Raji (cell line): ENCODE results near the gene DCTD.

Experiments
- POLR2A ChIP-seq: IDR thresholded peaks from 2 replicates; pipeline ENCODE4 v1.6.1; 2011; ENCODE audit warnings: low read depth, low read length, control low read depth; ENCODE audit not compliant: insufficient read depth

The DCTD gene

GRCh38 chr4:182925298-182925757, 8.1 kb upstream of the DCTD start:
- TF ChIP-seq POLR2A, result no peak

- no peak for TF ChIP-seq POLR2A
Measured at GRCh38 chr4:182924497-182924896, 7.3 kb upstream of the DCTD start.

DNA sequence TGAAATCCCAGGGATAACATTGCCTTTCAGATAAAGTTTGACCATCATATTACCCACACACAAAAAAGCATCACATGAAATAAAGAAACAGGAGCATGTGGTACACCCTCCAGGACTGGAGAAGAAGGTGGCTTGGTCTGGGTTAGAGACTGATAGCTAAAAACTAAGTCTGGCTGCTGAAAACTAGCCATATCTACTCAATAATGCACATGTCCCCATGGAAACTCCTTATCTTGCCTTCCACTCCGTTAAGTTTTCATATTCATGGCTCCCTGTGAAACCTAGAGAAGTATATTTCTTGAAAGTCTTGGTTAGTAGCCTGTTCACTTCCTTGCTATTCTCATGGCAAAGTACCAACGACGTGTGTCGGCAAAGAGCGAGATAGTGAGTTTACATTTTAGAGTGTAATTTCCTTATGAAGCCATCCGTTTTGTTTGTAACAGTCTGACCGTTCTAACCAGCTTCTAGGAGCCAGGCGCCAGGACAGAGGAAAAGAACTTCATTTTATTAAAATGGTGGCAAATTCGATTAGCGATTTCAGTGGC, 6.7 kb upstream of the DCTD start:
- no peak for TF ChIP-seq POLR2A

DNA sequence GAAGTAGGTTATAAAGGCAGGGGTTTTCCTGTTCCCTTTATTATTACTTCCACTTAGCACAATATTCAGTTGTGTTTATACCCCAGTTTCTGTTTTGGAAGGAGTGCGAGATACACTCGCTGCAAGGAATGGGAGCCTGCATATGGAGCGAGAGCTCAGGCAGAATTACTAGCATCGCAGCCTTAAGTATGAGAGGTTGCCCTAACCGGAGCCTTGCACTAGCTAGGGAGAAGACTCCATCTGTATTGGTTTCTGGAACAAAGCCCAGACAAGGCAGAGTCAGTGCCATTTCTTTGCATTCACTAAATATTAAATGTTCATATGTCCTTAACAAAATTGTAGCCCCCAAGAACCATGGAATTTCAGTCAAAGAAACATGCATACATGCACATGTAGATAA, 6.2 kb upstream of the DCTD start:
- TF ChIP-seq POLR2A, result no peak

GRCh38 chr4:182922501-182923284, 5.5 kb upstream of the DCTD start:
- TF ChIP-seq POLR2A, result no peak

DNA sequence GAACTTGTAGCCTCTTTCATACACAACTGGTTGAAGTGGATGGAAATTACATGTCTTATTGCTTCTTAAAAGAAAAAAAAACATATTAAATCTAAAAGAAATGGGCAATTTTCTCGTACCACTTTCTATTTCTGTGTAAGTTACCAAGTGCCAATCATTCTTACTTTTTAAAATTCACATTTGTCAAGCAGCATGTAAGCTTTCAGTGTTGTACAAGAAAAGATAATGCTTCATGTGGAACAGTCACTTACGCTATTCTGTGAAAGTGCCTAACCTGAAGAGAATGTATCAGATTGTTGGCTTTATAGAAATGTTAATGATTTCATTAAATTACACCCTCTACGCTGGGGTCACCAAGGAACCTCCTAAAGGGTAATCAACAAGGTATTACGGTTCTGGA, 4.4 kb upstream of the DCTD start:
- TF ChIP-seq POLR2A, result no peak

- TF ChIP-seq POLR2A, result no peak
Measured at GRCh38 chr4:182920676-182921075, 3.5 kb upstream of the DCTD start.

GRCh38 chr4:182918791-182919302, 1.7 kb upstream of the DCTD start:
- TF ChIP-seq POLR2A, result no peak

DNA sequence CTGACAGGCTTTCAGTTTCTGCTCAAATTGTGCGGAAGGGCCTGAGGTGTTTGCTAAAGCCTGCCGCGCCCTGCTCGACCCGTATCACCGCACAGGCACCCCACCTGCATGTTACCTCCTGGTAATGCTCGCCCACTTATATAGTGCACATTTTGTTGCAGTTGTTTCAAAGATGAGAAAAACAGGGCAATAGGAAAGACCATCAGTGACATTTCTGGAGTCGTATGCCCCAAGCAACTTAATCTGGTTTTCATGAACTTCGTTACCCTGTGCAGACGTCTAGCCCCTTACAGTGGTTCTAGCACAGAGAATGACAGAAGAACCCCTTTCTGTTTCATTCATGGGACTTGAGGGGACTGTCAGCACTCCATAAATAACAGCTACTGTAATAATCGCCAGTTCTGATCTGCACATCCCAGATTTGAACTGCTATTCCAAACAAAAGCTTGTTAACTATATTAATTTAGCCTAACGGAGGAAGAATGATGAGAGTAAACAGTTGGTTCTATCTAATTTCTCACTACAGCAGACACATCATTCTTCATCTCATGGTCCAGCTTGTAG, 940 bp upstream of the DCTD start:
- no peak for TF ChIP-seq POLR2A

- TF ChIP-seq POLR2A, result no peak
Measured at GRCh38 chr4:182916483-182917181, 554 bp downstream of the DCTD start.

- no peak for TF ChIP-seq POLR2A
Measured at GRCh38 chr4:182914357-182914756, 2.8 kb downstream of the DCTD start.

DNA sequence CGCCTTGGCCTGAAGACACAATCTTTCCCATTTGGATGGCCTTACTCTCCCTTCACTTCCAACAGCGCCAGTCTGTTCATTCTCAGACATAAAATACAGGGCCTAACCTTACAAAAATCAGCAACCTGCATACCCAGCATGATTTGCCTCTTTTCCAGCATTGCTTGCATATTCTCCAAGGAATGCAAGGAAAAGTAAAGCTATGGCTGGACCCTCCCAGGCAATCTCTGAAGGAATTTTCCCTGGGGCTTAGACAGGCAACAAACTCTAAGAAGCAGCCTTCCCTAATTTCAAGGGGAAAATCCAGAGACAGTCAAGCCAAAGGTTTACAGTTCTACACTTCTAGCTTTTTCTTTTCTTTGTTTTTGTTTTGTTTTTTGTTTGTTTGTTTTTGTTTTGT, 3.6 kb downstream of the DCTD start:
- no peak for TF ChIP-seq POLR2A

- no peak for TF ChIP-seq POLR2A
Measured at GRCh38 chr4:182913036-182913435, 4.2 kb downstream of the DCTD start.

DNA sequence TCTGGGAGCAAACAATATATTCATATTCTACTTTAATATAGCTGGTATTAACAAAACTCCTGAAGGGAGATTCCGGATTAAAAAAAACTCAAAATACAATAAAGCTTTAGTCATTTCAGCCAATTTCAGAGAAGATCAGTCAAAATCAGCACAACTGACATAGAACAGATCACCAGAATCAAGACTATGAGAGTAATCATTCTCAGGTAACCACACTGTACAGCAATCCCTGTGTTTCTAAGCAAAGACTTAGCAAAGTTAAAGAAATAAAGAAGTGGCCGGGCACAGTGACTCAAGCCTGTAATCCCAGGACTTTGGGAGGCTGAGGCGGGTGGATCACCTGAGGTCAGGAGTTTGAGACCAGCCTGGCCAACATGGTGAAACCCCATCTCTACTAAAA, 9.1 kb downstream of the DCTD start:
- TF ChIP-seq POLR2A, result no peak

DNA sequence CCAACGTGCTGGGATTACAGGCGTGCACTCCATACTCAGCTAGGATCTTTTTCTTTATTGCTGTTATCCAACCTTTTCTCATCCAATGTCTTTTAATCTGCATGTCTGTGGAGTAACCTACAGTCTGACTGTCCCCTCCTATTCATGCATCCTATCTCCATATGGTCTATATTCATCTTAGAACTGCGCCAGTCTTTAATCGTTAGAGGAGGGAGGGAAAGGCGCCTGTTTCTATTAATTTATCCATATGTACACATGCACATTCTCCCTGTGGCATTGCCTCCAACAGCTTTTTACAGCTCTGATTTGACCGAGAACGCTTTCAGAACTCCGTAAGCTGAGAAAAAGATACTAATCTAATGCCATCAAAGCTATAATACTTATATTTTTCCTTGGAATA, 9.8 kb downstream of the DCTD start:
- TF ChIP-seq POLR2A, result no peak

DNA sequence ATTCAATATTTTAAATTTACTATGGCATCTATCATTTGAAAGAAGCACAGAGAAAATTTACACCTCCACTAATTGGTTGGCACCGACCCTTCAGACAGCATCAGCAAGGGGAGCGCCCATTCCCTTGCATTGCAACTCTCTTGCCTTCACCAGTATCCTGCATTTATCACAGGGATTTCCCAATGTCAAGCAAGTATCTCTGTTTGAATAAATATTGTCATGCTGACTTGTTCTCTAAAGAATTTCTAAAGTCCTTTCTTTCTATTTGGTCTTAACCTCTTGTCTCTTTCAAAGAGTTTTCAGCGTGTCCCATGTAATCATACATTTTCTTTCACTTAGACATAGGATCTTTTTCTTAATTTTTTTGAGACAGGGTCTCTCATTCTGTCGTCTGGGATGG, 10.4 kb downstream of the DCTD start:
- no peak for TF ChIP-seq POLR2A
